HL-60 (cell line): ENCODE measurements around the gene DCHS2.

Experiments
- DNase-seq, 2 experiments: peaks; one replicate each; pipeline ENCODE4 v3.0.0-alpha.2; 2010 to 2020; ENCODE audit warnings: low read depth in 1 of 2, low spot score in 1 of 2
- H3K27ac ChIP-seq: fragments of 250-450 bp; sonication (Bioruptor Pico); replicated peaks from 2 replicates; pipeline ENCODE4 v1.5.1; 2020; ENCODE audit warnings: mild to moderate bottlenecking, moderate library complexity
- H3K27me3 ChIP-seq: fragments of 250-450 bp; sonication (Bioruptor Pico); 2 replicates; pipeline ENCODE4 v1.5.1; 2021; ENCODE audit warnings: mild to moderate bottlenecking, moderate library complexity; ENCODE audit not compliant: insufficient read depth, poor library complexity, severe bottlenecking
- H3K4me3 ChIP-seq: replicated peaks from 2 replicates; pipeline ENCODE4 v1.5.1; 2011; ENCODE audit warnings: mild to moderate bottlenecking, control low read depth, low read length; ENCODE audit not compliant: insufficient read depth
- GABPA ChIP-seq: IDR thresholded peaks from 2 replicates; pipeline ENCODE4 v1.6.1; 2012; ENCODE audit warnings: low read depth
- POLR2AphosphoS5 ChIP-seq: IDR thresholded peaks from 2 replicates; pipeline ENCODE4 v1.6.1; 2012; ENCODE audit warnings: low read depth
- REST ChIP-seq: IDR thresholded peaks from 2 replicates; pipeline ENCODE4 v1.6.1; 2012; ENCODE audit warnings: low read depth; ENCODE audit not compliant: insufficient replicate concordance
- SPI1 ChIP-seq: IDR thresholded peaks from 2 replicates; pipeline ENCODE4 v1.6.1; 2012; ENCODE audit warnings: low read depth, mild to moderate bottlenecking, borderline replicate concordance
- TF ChIP-seq, protein P1 (sequence below): IDR thresholded peaks from one replicate; pipeline ENCODE4 v1.5.1; 2011; ENCODE audit warnings: low read length, control low read depth, inconsistent platforms; ENCODE audit not compliant: insufficient read depth

The DCHS2 gene

GRCh38 chr4:154521607-154522006 is 30.0 kb upstream of the DCHS2 start:
- Histone ChIP-seq H3K27me3 (peaks cover 2% of the 10 kb centered on the region), H3K4me3 (no peak overlapping the region), H3K27ac (no peak overlapping the region)
- no peak for DNase-seq
- TF ChIP-seq REST (no peak), GABPA (no peak), SPI1 (no peak), POLR2AphosphoS5 (no peak)
- TF ChIP-seq, protein P1, sequence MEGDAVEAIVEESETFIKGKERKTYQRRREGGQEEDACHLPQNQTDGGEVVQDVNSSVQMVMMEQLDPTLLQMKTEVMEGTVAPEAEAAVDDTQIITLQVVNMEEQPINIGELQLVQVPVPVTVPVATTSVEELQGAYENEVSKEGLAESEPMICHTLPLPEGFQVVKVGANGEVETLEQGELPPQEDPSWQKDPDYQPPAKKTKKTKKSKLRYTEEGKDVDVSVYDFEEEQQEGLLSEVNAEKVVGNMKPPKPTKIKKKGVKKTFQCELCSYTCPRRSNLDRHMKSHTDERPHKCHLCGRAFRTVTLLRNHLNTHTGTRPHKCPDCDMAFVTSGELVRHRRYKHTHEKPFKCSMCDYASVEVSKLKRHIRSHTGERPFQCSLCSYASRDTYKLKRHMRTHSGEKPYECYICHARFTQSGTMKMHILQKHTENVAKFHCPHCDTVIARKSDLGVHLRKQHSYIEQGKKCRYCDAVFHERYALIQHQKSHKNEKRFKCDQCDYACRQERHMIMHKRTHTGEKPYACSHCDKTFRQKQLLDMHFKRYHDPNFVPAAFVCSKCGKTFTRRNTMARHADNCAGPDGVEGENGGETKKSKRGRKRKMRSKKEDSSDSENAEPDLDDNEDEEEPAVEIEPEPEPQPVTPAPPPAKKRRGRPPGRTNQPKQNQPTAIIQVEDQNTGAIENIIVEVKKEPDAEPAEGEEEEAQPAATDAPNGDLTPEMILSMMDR = no peak

DNA sequence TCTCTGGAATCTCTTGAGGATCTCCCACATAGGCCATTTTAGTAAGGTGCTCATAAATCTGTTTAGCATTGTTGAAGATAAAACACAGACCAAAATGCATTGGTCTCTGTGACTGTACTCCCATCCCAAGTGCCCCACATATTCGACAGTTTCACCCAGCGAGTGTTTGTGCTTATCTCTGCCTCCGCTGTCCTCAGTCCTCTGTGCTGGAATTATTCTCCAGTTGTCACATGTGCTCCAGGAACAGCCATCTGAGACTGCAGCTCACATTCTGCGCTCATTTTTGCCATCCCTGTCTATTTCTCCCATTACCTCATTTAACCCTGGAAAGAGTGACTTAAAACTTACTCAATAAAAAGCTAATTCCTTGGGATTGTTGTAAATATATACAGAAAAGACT is 27.6 kb upstream of the DCHS2 start:
- TF ChIP-seq, protein P1 = no peak
- TF ChIP-seq GABPA = no peak
- no peak for TF ChIP-seq REST
- TF ChIP-seq SPI1 = no peak
- TF ChIP-seq POLR2AphosphoS5 = no peak
- Histone ChIP-seq H3K27me3 (peaks cover 2% of the 10 kb centered on the region), H3K27ac (no peak overlapping the region), H3K4me3 (no peak overlapping the region)
- no peak for DNase-seq

GRCh38 chr4:154517591-154517990 is 26.0 kb upstream of the DCHS2 start:
- H3K27ac ChIP-seq = no peak overlapping the region
- no peak for TF ChIP-seq SPI1
- TF ChIP-seq REST = no peak
- no peak for TF ChIP-seq GABPA
- TF ChIP-seq, protein P1 = no peak
- TF ChIP-seq POLR2AphosphoS5 = no peak
- H3K27me3 ChIP-seq = peaks cover 2% of the 10 kb centered on the region
- DNase-seq = no peak
- no peak overlapping the region for H3K4me3 ChIP-seq
